ENCODE results near the gene GNAI2.

GNAI2 gene
- 273 to 374 (median 349) reads per million in 3 donors for total RNA-seq

DNA sequence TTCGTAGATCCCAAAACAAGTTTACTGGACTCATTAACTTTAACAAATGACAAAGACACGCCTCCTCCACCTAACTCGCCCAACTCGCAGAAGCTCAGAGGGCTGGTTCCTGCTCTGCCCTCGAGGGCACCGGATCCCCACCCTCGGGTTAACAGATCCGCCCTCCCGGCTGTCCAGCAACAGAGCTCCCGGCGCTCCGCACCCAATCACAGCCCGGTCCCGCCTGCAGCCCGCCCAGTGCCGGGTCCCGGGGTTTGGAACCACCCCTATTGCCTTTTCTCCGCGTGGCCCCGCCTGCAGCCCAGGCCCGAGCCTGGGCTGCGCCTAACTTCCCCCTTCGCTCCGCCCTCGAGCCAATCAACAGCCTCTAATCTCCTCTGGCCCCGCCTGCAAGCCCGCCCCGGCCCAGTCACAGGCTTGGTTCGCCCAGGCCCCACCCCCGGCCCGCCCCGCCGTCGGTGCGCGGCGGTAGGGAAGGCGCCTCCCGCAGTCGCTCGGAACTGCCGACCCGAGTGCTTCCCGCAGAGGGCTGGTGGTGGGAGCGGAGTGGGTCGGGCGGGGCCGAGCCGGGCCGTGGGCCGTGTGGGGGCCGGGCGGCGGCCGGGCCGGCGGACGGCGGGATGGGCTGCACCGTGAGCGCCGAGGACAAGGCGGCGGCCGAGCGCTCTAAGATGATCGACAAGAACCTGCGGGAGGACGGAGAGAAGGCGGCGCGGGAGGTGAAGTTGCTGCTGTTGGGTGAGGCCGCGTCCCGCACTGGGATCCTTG is at the start of gene GNAI2:
TSS of gene GNAI2 (plus strand) at position 489 of the 768 bp plus-strand sequence. CDS start at position 621, 132 bp downstream.
- Histone ChIP-seq H3K4me3 (ENCODE audit: insufficient read depth, low read depth, low read length, poor library complexity, severe bottlenecking) (peak within 1 kb of the TSS; percentile 98), H3K9me3 (ENCODE audit: control insufficient read depth, low read length) (no peaks in the 10 kb centered on the region), H3K27me3 (replicated peaks; ENCODE audit: control insufficient read depth, insufficient read depth, low read length, poor library complexity, severe bottlenecking) (no peaks in the 10 kb centered on the region), H3K36me3 (ENCODE audit: control insufficient read depth, insufficient read depth, low read length) (peaks cover 4% of the 10 kb centered on the region), H3K4me1 (ENCODE audit: control insufficient read depth, insufficient read depth, low read length, poor library complexity, severe bottlenecking) (peaks cover 27% of the 10 kb centered on the region), H3K27ac (ENCODE audit: insufficient read depth, low read length, poor library complexity, severe bottlenecking) (peak within 1 kb of the TSS; percentile 80)
- peak; percentile 98 to 99 (median 98) for DNase-seq

- no peak for DNase-seq
- Histone ChIP-seq H3K27me3 (replicated peaks; ENCODE audit: control insufficient read depth, insufficient read depth, low read length, poor library complexity, severe bottlenecking) (no peaks in the 10 kb centered on the region), H3K36me3 (ENCODE audit: control insufficient read depth, insufficient read depth, low read length) (no peaks in the 10 kb centered on the region), H3K27ac (ENCODE audit: insufficient read depth, low read length, poor library complexity, severe bottlenecking) (no peak overlapping the region), H3K4me1 (ENCODE audit: control insufficient read depth, insufficient read depth, low read length, poor library complexity, severe bottlenecking) (peaks cover under 1% of the 10 kb centered on the region), H3K4me3 (ENCODE audit: insufficient read depth, low read depth, low read length, poor library complexity, severe bottlenecking) (no peak overlapping the region), H3K9me3 (ENCODE audit: control insufficient read depth, low read length) (no peaks in the 10 kb centered on the region)
Observed at GRCh38 chr3:50187750-50188149, 48.3 kb upstream of the GNAI2 start.

DNA sequence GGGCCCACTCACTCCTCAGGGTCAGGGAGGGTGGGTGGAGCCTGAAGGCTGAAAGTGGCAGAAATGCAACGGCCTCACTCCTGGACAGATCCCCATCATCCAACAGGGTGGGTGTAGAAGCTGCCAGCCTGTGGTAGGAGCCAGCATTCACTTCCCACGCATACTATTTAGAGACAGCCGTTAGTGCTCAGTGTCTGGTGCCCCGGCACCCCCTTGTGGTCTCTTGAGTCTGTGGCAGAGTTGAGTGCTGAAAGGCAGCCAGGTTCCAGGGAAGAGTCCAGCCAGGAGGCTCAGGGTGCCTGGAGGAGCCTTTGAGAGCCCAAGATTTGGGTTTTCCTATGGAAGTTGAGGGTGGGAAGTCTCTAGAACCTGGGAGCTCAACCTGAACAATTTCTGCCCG is 46.7 kb upstream of the GNAI2 start:
- no peak for DNase-seq
- H3K4me1 ChIP-seq (ENCODE audit: control insufficient read depth, insufficient read depth, low read length, poor library complexity, severe bottlenecking): peaks cover 15% of the 10 kb centered on the region
- peaks cover 9% of the 10 kb centered on the region for H3K27me3 ChIP-seq (replicated peaks; ENCODE audit: control insufficient read depth, insufficient read depth, low read length, poor library complexity, severe bottlenecking)
- H3K4me3 ChIP-seq (ENCODE audit: insufficient read depth, low read depth, low read length, poor library complexity, severe bottlenecking): no peak overlapping the region
- H3K27ac ChIP-seq (ENCODE audit: insufficient read depth, low read length, poor library complexity, severe bottlenecking): no peak overlapping the region
- no peaks in the 10 kb centered on the region for H3K9me3 ChIP-seq (ENCODE audit: control insufficient read depth, low read length)
- no peaks in the 10 kb centered on the region for H3K36me3 ChIP-seq (ENCODE audit: control insufficient read depth, insufficient read depth, low read length)

GRCh38 chr3:50189989-50190388 is 46.0 kb upstream of the GNAI2 start:
- H3K4me1 ChIP-seq (ENCODE audit: control insufficient read depth, insufficient read depth, low read length, poor library complexity, severe bottlenecking): peaks cover 21% of the 10 kb centered on the region
- no peaks in the 10 kb centered on the region for H3K9me3 ChIP-seq (ENCODE audit: control insufficient read depth, low read length)
- no peaks in the 10 kb centered on the region for H3K36me3 ChIP-seq (ENCODE audit: control insufficient read depth, insufficient read depth, low read length)
- no peak for DNase-seq
- no peak overlapping the region for H3K27ac ChIP-seq (ENCODE audit: insufficient read depth, low read length, poor library complexity, severe bottlenecking)
- H3K4me3 ChIP-seq (ENCODE audit: insufficient read depth, low read depth, low read length, poor library complexity, severe bottlenecking): no peak overlapping the region
- H3K27me3 ChIP-seq (replicated peaks; ENCODE audit: control insufficient read depth, insufficient read depth, low read length, poor library complexity, severe bottlenecking): peaks cover 9% of the 10 kb centered on the region

DNA sequence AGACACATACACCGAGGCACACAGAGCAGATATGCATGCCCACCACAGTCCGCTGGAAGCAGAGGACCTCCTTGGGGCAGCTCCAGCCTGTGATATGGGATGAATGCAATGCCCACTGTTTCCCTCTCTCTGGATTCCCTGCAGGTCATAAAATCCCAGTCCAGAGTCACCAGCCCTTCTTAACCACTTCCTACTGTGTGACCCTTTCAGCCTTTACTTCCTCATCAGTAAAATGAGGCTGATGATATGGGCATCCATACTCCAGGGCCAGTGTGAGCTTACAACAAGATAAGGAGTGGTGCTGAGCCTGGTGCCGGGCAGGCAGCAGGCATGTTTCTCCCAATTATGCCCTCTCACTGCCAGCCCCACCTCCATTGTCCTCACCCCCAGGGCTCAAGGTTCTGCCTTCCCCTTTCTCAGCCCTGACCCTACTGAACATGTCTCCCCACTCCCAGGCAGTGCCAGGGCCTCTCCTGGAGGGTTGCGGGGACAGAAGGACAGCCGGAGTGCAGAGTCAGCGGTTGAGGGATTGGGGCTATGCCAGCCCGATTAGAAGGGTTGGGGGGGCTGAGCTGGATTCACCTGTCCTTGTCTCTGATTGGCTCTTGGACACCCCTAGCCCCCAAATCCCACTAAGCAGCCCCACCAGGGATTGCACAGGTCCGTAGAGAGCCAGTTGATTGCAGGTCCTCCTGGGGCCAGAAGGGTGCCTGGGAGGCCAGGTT is 44.9 kb upstream of the GNAI2 start, which contains the start of gene GNAT1:
TSS of gene GNAT1 (plus strand) at position 675 of the 725 bp plus-strand sequence. CDS start 116 bp downstream, outside the sequence.
- no peaks in the 10 kb centered on the region for H3K36me3 ChIP-seq (ENCODE audit: control insufficient read depth, insufficient read depth, low read length)
- no peak within 1 kb of the TSS for H3K27ac ChIP-seq (ENCODE audit: insufficient read depth, low read length, poor library complexity, severe bottlenecking)
- H3K27me3 ChIP-seq (replicated peaks; ENCODE audit: control insufficient read depth, insufficient read depth, low read length, poor library complexity, severe bottlenecking): peaks cover 9% of the 10 kb centered on the region
- no peaks in the 10 kb centered on the region for H3K9me3 ChIP-seq (ENCODE audit: control insufficient read depth, low read length)
- peaks cover 21% of the 10 kb centered on the region for H3K4me1 ChIP-seq (ENCODE audit: control insufficient read depth, insufficient read depth, low read length, poor library complexity, severe bottlenecking)
- no peak within 1 kb of the TSS for H3K4me3 ChIP-seq (ENCODE audit: insufficient read depth, low read depth, low read length, poor library complexity, severe bottlenecking)
- DNase-seq: no peak

- no peaks in the 10 kb centered on the region for H3K9me3 ChIP-seq (ENCODE audit: control insufficient read depth, low read length)
- DNase-seq: no peak
- H3K27me3 ChIP-seq (replicated peaks; ENCODE audit: control insufficient read depth, insufficient read depth, low read length, poor library complexity, severe bottlenecking): peaks cover 9% of the 10 kb centered on the region
- H3K36me3 ChIP-seq (ENCODE audit: control insufficient read depth, insufficient read depth, low read length): no peaks in the 10 kb centered on the region
- no peak overlapping the region for H3K4me3 ChIP-seq (ENCODE audit: insufficient read depth, low read depth, low read length, poor library complexity, severe bottlenecking)
- peaks cover 21% of the 10 kb centered on the region for H3K4me1 ChIP-seq (ENCODE audit: control insufficient read depth, insufficient read depth, low read length, poor library complexity, severe bottlenecking)
- no peak overlapping the region for H3K27ac ChIP-seq (ENCODE audit: insufficient read depth, low read length, poor library complexity, severe bottlenecking)
Observed at GRCh38 chr3:50192124-50192523, 43.9 kb upstream of the GNAI2 start.

DNA sequence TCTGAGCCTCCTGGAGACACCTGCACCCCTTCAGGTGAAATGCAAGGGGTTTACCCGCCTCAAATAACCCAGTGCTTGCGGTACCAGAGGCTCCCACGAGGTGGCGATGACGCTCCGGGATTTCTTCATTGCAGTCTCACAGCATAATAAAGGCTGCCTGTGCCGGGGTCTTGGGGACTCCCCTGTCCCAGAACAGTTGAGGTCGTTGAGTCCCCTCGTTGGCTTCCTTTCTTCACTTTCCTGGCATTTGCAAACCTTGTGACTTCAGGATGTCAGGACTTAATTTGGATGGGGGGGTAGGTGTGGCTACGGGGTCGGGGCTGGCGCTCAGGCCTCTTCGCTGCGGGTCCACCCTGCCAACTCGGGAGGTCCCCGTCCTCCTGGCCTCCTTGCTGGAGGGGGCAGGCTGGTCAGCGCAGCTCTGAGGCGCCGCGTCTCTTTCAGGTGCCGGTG is 43.3 kb upstream of the GNAI2 start:
- peak; percentile 64 to 73 (median 69) for DNase-seq
- peaks cover 21% of the 10 kb centered on the region for H3K4me1 ChIP-seq (ENCODE audit: control insufficient read depth, insufficient read depth, low read length, poor library complexity, severe bottlenecking)
- H3K27me3 ChIP-seq (replicated peaks; ENCODE audit: control insufficient read depth, insufficient read depth, low read length, poor library complexity, severe bottlenecking): peaks cover 9% of the 10 kb centered on the region
- no peak overlapping the region for H3K27ac ChIP-seq (ENCODE audit: insufficient read depth, low read length, poor library complexity, severe bottlenecking)
- no peaks in the 10 kb centered on the region for H3K9me3 ChIP-seq (ENCODE audit: control insufficient read depth, low read length)
- H3K36me3 ChIP-seq (ENCODE audit: control insufficient read depth, insufficient read depth, low read length): no peaks in the 10 kb centered on the region
- no peak overlapping the region for H3K4me3 ChIP-seq (ENCODE audit: insufficient read depth, low read depth, low read length, poor library complexity, severe bottlenecking)

DNA sequence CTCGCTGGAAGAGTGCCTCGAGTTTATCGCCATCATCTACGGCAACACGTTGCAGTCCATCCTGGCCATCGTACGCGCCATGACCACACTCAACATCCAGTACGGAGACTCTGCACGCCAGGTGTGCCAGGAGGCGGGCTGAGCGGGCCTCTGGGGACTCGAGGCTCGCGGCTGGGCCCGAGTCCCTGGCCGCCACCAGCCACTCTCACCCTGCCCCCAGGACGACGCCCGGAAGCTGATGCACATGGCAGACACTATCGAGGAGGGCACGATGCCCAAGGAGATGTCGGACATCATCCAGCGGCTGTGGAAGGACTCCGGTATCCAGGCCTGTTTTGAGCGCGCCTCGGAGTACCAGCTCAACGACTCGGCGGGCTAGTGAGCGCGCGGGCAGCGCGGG is 42.7 kb upstream of the GNAI2 start:
- Histone ChIP-seq H3K36me3 (ENCODE audit: control insufficient read depth, insufficient read depth, low read length) (no peaks in the 10 kb centered on the region), H3K27me3 (replicated peaks; ENCODE audit: control insufficient read depth, insufficient read depth, low read length, poor library complexity, severe bottlenecking) (peaks cover 9% of the 10 kb centered on the region), H3K4me3 (ENCODE audit: insufficient read depth, low read depth, low read length, poor library complexity, severe bottlenecking) (no peak overlapping the region)

GRCh38 chr3:50193746-50194127 is 42.3 kb upstream of the GNAI2 start:
- no peaks in the 10 kb centered on the region for H3K9me3 ChIP-seq (ENCODE audit: control insufficient read depth, low read length)
- H3K27ac ChIP-seq (ENCODE audit: insufficient read depth, low read length, poor library complexity, severe bottlenecking): no peak overlapping the region
- no peaks in the 10 kb centered on the region for H3K36me3 ChIP-seq (ENCODE audit: control insufficient read depth, insufficient read depth, low read length)
- H3K27me3 ChIP-seq (replicated peaks; ENCODE audit: control insufficient read depth, insufficient read depth, low read length, poor library complexity, severe bottlenecking): peaks cover 9% of the 10 kb centered on the region
- H3K4me3 ChIP-seq (ENCODE audit: insufficient read depth, low read depth, low read length, poor library complexity, severe bottlenecking): no peak overlapping the region
- peaks cover 21% of the 10 kb centered on the region for H3K4me1 ChIP-seq (ENCODE audit: control insufficient read depth, insufficient read depth, low read length, poor library complexity, severe bottlenecking)
- DNase-seq: no peak

More for the DNA sequence above, 42.7 kb upstream of the GNAI2 start:
- H3K4me1 ChIP-seq (ENCODE audit: control insufficient read depth, insufficient read depth, low read length, poor library complexity, severe bottlenecking): peaks cover 21% of the 10 kb centered on the region
- H3K9me3 ChIP-seq (ENCODE audit: control insufficient read depth, low read length): no peaks in the 10 kb centered on the region
- DNase-seq: no peak
- no peak overlapping the region for H3K27ac ChIP-seq (ENCODE audit: insufficient read depth, low read length, poor library complexity, severe bottlenecking)
